ENCODE data around the gene OXT. TPM values are rescaled to one million over a fixed set of nuclear protein-coding genes. Genes with fewer than 3 reads are reported as not detected.
"Not testable (repeated sequence)": the region's sequence is repeated elsewhere in the genome, so short reads cannot be mapped to it uniquely, and the experiment has no call there.

OXT gene
- total RNA-seq, 1 experiment from 2014 or later, result not detected

DNA sequence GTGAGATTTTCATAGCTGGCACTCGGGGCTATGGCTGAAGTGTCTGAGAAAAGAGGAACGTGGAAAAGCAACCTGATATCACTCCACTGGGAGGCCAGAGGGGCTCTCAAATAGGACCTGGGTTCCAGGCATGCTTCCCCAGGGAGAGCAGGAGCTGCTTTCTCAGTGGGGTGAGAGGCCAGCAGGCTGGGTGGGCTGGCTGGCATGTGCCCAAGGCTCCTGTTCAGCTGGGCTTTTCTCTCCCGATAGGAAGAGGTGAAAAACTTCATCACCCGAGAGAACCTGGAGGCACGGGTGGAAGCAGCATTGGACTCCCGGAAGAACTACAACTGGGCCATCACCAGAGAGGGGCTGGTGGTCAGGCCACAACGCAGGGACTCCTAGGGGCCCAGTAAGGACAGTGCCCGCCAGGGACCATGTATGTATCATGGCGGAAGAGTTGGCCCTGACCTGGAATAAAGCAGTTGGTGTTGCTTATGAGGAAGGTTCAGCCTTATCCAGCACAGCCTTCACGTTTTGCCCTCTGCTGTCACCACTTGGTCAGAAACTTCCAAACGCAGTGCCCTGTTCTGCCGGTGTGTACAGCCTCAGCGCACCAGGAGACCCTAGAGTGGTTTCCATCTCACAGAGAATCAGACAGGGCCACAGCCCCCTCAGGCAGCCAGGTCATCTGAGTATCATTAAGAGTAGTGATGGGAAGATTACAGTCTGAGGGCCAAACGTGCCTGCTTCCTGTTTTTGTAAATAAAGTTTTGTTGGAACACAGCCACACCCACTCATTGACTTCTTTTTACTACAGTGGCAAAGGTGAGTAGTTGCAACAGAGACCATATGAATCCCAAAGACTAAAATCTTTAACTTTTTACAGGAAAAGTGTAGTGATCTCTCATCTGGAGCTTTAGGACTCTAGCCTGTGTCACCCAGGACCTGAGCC, 23.7 kb upstream of the OXT start:
- DNase-seq (ENCODE audit: low read depth), result no peak

DNA sequence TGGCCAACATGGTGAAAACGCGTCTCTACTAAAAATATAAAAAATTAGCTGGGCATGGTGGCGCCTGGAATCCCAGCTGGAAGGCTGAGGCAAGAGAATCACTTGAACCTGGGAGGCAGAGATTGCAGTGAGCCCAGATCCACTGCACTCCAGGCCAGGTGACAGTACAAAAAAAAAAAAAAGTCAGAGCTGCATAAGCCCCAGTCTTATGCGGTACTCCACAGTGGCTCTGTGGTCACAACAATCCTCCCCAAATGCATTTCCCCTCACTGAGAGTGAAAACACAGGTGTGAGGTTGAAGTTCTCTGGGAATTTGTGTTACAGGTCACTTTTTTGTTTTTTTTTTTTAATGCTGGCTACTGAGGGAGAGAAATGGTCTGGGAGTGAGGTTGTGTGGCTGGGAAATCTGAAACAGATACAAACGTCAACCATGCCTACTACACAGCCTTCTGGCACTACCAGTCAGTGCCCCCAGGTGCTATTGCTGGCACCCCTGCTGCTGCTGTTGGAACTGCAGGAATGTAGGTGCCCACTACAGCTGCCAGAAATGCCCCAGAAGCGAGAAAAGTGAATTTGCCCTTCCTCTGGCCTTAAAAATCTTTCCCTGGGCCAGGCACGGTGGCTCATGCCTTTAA, 19.9 kb upstream of the OXT start:
- DNase-seq (ENCODE audit: low read depth), result no peak

DNA sequence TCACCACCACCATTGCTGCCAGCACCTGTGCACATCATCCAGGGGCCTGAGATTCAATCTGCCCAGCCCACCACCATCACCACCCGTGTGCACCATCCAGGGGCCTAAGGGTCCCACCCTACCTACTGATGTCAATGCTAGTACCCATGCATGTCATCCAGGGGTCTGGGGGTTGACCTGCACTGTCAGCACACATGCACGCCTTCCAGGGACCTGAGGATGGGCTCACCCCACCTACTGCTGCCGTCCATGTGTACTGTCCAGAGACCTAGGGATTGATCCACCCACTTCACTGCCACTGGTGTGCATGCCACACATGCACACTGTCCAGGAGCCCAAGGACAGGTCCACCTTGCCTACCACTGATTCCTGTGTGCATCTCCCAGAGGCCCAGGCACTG, 11.9 kb upstream of the OXT start:
- no peak for DNase-seq (ENCODE audit: low read depth)

DNA sequence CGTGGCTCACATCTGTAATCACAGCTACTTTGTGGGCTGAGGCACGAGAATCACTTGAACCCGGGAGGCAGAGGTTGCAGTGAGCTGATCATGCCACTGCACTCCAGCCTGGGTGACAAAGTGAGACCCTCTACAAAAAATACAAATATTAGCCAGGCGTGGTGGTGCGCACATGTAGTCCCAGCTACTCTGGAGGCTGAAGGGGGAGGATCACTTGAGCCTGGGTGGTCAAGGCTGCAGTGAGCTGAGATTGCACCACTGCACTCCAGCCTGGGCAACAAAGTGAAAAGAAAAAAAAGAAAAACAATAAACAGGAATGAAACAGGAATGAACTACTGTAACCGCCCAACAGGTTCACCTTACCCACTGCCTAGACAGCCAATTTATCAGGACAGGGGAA, 7.3 kb upstream of the OXT start:
- not testable (repeated sequence) for DNase-seq (ENCODE audit: low read depth)

DNA sequence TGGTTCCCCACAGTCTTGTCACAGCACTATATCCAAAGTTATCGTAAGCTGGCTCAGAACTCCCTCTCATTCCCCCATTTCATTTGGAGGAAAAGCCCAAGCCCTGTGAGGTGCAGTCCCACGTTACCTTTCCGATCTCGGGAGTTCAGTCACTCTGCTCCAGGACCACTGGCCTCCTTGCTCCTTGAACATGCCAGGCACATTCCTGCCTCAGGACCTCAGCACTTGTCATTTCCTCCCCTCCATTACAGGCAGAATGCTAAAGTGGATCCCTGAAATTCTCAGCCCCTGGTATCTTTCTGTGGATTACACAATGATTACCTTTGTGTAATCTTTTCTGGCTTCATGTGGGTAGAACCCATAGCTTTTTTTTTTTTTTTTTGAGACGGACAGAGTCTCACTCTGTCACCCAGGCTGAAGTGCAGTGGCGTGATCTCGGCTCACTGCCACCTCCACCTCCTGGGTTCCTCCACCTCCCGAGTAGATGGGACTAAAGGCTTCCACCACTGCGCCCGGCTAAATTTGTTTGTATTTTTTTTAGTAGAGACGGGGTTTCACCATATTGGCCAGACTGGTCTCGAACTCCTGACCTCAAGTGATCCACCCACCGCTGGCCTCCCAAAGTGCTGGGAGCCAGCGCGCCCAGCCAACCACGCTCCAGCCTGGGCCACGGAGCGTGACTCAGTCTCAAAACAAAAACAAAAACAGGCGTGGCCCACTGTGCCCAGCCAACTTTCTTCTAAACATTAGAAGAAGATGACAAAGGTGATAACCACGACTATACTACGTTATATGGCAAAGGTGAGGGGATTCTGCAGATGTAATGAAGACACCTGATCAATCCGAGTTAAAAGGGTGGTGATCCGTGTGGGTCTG, 4.0 kb upstream of the OXT start:
- no peak for DNase-seq (ENCODE audit: low read depth)

DNA sequence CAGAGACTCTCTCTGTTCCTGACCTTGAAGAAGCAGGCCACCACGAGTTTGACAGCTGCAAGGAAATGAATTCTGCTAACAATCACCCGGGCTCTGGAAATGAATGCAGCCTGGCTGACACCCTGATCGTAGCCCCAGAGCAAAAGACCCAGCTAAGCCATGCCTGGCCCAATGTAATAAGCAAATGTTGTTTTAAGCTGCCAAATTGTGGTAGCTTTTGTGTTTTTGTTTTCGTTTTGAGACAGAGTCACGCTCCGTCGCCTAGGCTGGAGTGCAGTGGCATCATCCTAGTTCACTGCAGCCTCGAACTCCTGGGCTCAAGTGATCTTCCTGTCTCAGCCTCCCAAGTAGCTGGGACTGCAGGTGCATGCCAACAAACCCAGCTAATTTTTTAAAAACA, 3.3 kb upstream of the OXT start:
- DNase-seq (ENCODE audit: low read depth), result no peak

DNA sequence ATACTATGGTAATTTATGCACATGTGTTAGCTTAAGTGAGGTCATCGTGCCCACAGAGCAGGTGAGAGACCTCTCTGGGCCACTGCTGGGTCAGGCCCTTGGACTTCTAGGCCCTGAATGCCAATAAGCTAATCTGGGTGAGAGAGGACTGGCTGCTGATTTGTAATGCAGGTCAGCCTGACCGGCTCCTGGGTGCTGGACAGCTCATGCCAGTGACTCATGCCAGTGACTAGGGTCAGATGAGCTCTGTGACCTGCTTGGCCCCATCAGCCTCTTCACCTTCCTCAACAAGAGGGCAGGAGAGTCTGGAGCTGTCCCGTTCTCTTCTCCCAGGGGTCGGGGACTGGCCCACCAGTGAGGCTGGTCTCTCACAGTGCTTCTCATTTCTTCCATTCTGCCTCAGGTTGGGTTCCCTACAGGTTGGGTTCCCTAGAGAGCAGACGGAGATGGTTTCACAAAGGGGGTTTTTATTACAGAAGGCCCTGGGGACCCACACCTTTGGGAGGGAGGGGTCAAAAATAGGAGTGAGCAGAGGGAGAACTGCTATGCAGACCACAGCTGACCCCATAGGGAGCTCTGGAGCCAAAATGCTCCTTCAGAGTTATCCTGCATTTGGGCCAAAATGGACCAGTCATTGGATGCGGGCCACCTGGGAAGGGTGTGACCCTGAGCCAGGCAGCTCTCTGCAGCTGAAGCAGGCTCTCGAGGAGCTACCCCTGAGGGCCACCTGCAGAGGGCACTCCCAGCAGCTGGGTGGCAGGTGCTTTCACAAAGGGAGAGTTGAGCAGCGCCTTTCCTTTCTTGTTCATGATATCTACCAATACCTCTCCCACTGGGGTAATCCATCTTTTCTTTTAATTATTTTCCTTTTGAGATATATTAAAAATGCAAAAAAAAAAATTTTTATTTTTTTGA, 2.2 kb upstream of the OXT start:
- no peak for DNase-seq (ENCODE audit: low read depth)

DNA sequence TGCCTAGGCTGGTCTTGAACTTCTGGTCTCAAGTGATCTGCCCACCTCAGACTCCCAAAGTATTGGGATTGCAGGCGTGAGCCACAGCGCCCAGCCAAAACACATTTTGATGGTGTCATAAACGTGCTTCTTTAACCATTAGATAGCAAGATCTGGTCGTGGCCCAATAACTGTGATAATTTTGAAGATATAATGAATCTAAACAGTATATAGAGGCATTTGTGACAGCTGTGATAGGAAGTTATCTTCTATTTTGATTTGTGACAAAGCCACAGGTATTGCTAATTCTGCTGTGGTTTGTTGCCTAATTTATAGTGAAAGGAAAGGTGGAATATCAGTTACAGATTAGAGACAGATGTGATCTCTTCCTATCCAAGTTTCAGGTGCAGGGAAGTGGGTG, 695 bp upstream of the OXT start:
- no peak for DNase-seq (ENCODE audit: low read depth)

DNA sequence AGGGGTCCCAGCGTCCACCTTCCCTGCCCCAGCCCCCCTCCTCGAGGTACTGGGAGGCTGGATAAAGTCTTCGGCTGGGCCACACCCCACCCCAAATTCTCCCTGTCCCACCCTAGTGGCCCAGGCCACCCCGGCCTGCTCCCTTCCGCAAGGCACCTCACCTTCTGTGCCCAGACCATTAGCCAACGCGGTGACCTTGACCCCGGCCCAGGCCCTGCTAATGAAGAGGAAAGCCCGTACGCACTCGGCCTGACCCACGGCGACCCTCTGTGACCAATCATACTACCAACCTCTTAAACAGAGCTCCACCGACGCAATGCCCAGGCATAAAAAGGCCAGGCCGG, 182 bp upstream of the OXT start:
- DNase-seq (ENCODE audit: low read depth), result no peak

DNA sequence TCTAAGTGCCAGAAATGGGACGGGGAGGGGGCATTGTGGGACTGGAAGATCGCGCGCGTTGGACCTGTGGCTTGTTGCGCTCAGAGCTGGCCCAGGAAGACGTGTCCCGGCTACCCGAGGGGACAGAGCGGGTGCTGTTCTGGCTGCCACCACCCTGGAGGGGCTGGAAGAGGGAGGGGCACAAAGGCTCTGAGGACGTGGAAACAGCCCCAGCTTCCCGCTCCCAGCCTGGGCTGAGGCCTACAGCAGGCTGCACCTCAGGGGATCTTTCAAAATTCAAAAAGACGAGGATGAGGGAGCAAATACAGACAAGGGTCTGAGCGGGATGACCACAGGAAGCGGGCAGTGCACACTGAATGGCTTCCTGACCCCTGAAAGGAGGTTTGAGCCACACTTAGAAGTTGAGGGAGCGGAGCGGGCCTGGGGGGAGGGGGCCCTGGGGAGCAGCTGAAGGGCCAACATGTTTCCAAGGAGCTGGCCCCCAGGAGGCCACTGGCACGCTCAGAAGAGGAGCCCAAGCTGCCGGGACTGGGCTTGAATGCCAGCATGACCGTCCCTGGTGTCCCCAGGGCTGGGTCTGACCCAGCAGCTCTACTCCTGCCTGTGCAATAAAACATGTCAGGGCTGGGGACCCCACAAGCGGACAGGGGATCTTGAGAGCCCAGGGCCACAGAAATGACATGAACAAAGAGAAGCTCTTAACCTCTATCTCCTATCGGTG, 1.3 kb downstream of the OXT start:
- DNase-seq (ENCODE audit: low read depth), result no peak

DNA sequence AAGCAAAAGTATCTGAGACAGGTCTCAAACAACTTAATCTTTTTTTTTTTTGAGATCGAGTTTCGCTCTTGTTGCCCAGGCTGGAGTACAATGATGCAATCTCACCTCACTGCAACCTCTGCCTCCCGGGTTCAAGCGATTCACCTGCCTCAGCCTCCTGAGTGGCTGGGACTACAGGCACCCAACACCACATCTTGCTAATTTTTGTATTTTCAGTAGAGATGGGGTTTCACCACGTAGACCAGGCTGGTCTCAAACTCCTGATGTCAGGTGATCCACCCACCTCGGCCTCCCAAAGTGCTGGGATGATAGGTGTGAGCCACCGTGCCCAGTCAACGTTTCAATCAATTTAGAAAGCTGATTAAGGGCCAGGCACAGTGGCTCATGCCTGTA, 1.8 kb downstream of the OXT start:
- not testable (repeated sequence) for DNase-seq (ENCODE audit: low read depth)

DNA sequence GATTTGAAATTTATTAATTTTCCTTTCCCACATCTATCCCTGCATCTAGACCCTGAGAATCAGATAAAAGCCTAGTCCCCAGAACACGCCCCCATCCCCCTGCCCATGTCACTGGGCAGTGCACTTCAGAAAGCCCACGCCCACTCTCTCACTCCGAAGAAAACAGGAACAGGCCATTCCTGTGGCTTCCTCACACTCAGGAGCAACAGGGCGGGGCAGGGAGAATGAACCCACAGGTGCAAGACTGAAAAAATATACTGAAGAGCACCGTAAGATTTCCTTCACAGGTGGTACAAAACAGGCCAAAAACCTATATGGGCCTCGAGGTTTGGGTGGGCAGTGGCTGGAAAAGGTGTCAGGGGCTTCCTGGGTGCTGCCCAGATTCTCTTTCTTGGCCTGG, 3.4 kb downstream of the OXT start:
- DNase-seq (ENCODE audit: low read depth), result no peak

DNA sequence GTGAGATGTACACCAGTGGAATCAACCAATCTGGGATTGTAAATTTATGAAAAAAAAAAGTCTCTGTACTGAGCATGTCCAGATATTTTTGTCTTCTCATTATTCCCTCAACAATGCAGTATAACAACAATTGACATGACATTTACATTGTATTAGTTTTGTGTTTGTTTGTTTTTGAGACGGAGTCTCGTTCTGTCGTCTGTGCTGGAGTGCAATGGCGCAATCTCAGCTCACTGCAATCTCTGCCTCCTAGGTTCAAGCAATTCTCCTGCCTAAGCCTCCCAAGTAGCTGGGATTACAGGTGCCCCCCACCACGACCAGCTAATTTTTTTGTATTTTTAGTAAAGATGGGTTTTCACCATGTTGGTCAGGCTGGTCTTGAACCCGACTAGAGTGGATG, 3.9 kb downstream of the OXT start:
- not testable (repeated sequence) for DNase-seq (ENCODE audit: low read depth)

DNA sequence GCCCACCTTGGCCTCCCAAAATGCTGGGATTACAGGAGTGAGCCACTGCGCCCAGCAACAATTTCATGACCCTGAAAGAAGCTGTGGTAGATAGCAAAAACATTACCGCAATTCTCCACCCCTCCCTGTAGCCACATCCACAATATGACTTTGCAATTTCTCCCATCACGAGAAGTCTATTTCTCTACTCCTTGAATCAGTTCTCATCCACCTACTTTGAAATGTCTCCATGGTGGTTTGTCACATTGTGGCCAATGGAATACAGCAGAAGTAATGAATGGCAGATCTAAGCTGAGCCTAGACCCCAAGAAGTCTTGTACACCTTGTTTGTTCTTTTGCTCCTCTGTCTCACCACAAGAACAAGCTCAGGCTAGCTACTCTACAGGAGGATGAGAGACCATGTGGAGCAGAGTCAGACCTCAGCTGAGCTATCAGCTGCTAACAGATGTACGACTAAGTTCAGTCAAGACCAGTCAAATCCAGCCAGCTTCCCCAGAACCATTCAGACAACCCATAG, 6.3 kb downstream of the OXT start:
- no peak for DNase-seq (ENCODE audit: low read depth)

DNA sequence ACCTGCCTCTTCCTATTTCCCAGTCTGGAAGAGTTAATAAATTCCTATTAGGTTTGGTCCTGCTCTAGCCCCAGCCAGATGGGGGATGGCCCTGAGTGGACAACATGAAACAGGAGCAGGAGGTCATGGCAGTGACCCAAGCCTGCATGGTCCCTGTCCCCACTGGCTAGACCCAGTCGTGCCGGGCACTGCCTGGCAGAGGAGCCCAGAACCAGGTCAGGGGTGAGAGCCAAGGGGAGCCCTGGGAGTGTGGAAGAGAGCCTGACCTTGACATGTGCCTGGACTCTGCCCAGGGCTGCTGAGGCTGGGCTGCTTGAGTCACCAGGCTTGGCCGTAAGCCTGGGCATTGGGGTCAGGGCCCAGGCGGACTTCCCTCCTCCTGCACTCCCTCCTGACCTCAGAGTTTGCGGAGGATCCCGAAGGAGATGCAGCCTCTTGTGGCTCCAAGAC, 9.5 kb downstream of the OXT start:
- DNase-seq (ENCODE audit: low read depth), result no peak

DNA sequence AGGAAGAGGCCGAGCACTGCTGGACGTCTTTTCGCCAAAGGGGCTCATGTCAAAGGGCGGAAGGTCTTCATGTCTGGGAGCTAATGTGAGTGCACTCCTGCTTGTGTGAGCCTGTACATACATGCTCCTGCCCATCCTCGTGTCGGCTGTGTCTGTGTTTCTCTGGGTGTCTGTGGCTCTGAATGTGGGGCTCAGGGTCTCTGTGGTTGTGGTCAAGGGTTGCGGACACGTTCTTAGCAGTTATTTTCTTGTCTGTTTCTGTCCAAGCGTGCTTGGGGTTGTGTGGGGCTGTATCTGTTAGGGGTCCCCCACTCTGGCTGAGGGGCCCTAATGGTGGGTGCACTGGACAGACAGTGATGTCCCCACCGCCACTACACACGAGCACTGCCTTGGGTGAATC, 10.2 kb downstream of the OXT start:
- no peak for DNase-seq (ENCODE audit: low read depth)

DNA sequence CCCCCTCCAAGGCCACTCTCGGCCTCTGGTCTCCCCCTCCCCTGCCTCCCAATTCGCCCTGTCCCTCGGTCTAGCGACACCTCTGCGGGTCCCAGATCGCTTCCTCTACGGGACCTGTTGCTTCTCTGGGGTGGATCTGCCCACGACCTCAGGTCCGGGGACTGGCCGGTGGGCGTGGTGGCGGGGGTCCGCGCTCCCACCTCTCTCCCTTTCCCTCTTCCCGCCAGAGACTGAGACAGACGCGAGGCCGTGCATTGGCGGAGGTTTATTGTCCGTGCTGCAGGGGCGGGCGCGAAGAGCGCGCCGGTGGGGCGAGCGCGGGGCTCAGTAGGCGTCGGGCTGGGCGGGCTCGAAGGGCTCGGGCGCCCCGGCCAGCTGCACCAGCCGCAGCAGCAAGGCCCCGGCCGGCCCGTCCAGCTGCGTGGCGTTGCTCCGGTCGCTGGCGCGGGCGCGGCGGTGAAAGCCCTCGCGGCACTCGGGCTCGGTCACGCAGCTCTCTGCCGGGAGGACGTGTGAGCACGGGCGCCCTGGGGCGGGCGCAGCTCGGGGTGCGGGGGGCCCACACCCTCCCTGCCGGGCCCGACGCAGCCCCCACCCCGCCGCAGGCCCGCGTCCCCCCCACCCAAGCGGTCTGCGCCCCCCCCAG, 11.0 kb downstream of the OXT start:
- no peak for DNase-seq (ENCODE audit: low read depth)

DNA sequence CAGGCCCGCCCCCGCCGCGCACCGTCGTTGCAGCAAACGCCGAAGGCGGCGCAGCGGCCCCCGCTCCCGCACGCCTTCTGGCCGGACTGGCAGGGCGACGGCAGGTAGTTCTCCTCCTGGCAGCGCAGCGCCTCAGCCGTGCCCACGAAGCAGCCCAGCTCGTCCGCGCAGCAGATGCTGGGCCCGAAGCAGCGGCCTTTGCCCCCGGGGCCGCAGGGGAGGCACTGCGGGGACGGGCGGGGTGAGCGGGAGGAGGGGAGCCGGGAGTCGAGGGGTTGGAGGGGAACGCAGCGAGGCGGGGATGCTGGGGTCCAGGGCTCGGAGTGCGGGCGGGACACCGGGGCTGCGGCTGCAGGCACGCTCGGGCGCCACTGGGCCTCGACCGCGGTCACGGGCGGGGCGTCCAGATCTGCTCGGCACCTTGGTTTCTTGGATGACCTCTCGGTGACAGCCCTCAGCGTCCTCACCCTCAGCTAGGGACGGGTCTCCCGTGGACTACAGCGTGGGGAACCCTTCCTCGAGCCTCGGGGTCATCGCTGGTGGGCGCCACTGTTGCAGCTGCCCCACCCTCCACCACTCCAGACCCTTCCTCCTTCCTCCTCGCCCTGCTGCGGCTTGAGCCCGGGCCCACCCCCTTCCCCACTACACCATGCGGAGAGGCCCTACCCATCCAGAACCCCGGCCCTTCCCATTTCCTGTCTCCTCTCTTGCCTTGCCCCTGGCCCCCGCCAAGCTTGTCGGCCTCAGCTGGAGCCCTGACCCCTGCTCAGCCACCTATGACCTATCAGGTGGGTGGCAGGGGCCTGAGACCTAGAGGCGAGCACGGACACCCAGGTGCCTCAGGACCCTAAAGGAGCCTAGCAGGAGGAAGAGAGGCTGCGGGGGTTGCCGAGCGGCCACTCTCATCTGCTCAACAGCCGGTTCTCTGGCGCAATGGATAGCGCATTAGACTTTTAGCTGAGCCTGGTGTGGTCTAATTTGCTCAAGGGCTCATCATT, 11.8 kb downstream of the OXT start:
- no peak for DNase-seq (ENCODE audit: low read depth)
